ENCODE measurements around the gene GPM6B.

Gene GPM6B

DNA sequence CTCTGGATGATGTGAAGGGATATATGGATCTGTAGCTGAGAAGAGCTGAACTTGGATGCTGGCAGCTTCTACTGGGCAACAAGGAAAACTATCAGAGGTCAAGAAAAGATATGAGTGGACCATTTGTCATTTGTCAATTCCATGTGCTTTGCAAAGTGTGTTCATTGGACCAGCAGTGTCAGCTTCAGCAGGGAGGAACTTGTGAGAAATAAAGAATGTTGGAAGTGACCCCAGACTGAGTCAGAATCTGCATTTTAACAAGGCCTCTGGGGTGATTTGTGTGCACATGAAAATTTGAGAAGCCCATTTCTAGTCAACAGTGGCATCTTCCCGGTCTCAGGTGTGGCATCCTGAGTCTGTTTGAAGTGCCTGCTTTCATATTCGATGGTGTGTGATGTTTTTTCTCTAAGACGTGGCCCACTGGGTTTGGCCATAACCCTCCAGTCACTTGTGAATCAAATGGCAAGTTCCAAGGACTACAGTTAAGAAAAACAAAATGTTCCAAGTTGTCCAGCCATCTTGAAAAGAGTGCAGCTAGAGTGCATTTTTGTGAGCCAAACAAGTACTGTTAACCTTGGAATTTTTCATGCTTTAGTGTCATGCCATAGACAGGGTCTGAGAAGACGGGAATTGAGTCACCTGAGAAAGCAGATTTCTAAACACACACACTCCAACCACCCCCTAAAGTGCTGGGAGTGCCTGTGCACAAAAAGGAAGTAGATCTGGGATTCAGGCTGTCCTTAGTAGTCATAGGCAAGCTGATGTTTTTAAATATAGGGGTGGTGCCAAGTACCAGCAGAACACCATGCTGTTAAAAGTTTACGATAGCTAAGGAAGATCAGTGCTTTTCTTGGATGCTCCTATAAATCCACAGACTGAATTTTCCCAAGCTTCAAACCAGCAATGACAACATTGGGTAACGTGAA is 26.4 kb downstream of the GPM6B start:
- Histone ChIP-seq H3K36me3 (ENCODE audit: control insufficient read depth, insufficient read depth, low read length) (no peaks in the 10 kb centered on the region), H3K9ac (ENCODE audit: low read depth, low read length) (no peak overlapping the region), H3K4me1 (ENCODE audit: control insufficient read depth, insufficient read depth, low read length) (peaks cover 12% of the 10 kb centered on the region), H3K4me3 (ENCODE audit: low read depth, low read length) (no peak overlapping the region), H3K27me3 (ENCODE audit: control insufficient read depth, insufficient read depth, low read length) (no peaks in the 10 kb centered on the region), H3K9me3 (ENCODE audit: control insufficient read depth, insufficient read depth, low read length) (no peaks in the 10 kb centered on the region)

DNA sequence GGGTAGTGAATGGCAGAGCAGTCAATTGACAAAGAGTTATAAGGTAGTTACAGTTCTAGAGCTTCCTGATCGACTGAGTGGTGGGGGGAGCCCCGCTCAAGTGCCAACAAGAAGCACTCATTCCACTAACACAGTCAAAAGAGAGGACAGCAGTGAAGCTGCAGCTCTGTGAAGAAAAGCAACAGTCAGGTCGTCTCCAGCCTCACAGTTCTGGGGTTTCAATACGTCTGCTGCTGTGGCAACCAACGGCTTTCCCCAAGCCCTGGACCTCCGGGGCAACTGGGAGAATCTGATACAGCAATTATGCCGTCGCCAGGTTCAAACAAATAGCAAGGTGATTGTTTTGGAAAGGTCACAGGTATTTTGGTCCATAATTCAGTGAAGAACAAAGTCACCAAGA is 30.8 kb downstream of the GPM6B start:
- no peaks in the 10 kb centered on the region for H3K27me3 ChIP-seq (ENCODE audit: control insufficient read depth, insufficient read depth, low read length)
- no peak overlapping the region for H3K4me3 ChIP-seq (ENCODE audit: low read depth, low read length)
- no peaks in the 10 kb centered on the region for H3K9me3 ChIP-seq (ENCODE audit: control insufficient read depth, insufficient read depth, low read length)
- no peak overlapping the region for H3K9ac ChIP-seq (ENCODE audit: low read depth, low read length)
- no peaks in the 10 kb centered on the region for H3K4me1 ChIP-seq (ENCODE audit: control insufficient read depth, insufficient read depth, low read length)
- H3K36me3 ChIP-seq (ENCODE audit: control insufficient read depth, insufficient read depth, low read length) = peaks cover 10% of the 10 kb centered on the region

DNA sequence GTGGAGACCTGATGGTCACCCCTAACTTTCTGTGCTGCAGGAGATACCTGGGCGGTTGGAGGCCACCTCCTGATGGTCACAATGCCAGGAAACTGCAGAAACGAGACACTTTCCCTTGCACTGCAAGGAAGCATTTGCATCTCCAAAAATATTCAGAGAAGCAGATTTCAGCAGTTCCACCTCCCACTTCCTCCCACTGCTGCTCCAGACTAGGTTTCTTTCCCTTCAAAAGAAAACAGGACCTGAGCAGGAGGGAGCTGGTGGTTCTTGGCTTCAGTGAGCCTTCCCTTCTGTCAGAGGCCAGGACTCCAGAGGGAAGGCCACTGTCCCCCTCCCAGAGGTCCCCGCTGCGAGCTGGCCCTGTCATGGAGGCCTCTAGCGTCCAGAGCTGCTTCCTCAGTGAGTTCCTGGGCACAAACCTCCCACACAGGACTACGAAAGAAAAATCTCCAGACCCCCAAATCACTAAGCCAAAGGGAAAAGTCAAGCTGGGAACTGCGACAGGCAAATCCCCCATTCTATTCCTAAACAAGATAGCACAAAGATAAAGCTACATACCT is 35.9 kb downstream of the GPM6B start:
- Histone ChIP-seq H3K27me3 (ENCODE audit: control insufficient read depth, insufficient read depth, low read length) (no peaks in the 10 kb centered on the region), H3K4me3 (ENCODE audit: low read depth, low read length) (no peak overlapping the region), H3K9ac (ENCODE audit: low read depth, low read length) (no peak overlapping the region), H3K36me3 (ENCODE audit: control insufficient read depth, insufficient read depth, low read length) (peaks cover 24% of the 10 kb centered on the region), H3K9me3 (ENCODE audit: control insufficient read depth, insufficient read depth, low read length) (no peaks in the 10 kb centered on the region), H3K4me1 (ENCODE audit: control insufficient read depth, insufficient read depth, low read length) (no peaks in the 10 kb centered on the region)

DNA sequence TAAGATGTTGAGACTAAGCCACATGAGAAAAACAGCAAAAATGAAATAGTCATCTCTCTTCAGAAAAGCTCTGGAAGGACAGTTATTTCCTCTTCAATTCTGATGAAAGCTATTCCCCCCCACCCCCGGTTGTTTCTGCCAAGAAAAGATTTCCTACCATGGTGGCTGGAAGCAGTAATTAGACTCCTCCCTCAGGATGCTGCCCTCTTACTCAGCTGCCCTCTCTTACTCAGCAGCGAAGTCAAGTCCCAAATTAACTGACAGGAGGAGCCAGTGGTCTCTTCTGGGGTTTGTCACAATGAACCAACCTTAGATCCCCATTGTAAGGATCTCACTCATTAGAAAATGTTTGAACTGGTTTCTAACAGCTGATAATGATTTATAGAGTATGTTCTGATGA is 38.0 kb downstream of the GPM6B start:
- Histone ChIP-seq H3K9ac (ENCODE audit: low read depth, low read length) (no peak overlapping the region), H3K27me3 (ENCODE audit: control insufficient read depth, insufficient read depth, low read length) (no peaks in the 10 kb centered on the region), H3K9me3 (ENCODE audit: control insufficient read depth, insufficient read depth, low read length) (no peaks in the 10 kb centered on the region), H3K4me1 (ENCODE audit: control insufficient read depth, insufficient read depth, low read length) (no peaks in the 10 kb centered on the region), H3K36me3 (ENCODE audit: control insufficient read depth, insufficient read depth, low read length) (peaks cover 30% of the 10 kb centered on the region), H3K4me3 (ENCODE audit: low read depth, low read length) (no peak overlapping the region)

DNA sequence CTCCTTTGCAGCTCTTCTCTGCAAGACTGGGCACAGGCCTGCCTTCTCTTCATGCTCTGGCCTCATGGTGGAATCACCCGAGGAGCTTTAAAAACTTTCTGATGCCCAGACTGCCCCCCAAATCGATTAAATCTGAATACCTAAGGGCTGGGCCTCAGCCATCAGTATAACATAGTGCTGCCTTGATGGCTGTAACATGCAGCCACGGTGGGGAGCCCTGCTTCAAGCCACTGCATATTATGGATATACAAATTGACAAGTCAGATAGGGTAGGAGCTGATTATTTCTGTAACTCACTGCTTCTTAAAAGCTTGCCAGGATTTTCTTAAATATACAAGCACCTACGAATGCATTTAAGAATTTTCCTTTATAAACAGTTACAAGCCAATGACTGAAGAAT is 40.5 kb downstream of the GPM6B start:
- H3K4me1 ChIP-seq (ENCODE audit: control insufficient read depth, insufficient read depth, low read length) = no peaks in the 10 kb centered on the region
- H3K27me3 ChIP-seq (ENCODE audit: control insufficient read depth, insufficient read depth, low read length) = no peaks in the 10 kb centered on the region
- peaks cover 34% of the 10 kb centered on the region for H3K36me3 ChIP-seq (ENCODE audit: control insufficient read depth, insufficient read depth, low read length)

DNA sequence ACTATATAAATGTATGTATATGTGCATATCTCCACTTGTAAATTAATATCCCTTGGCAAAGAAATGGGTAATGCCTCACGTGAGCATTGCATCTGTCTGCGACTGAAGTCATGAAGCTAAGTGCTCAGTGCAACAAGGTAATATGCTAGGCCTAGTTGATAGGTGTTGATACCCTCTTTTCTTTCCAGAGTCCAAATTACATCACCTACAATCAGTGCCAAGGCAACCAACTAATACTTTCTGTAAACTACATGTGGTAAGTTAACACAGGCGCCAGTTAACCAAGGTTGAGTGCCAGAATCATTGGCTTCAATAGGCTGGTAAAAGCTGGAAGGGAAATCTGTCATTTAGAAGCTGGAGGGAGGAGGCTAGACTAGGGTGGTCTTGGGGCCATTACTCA is 41.1 kb downstream of the GPM6B start:
- Histone ChIP-seq H3K9me3 (ENCODE audit: control insufficient read depth, insufficient read depth, low read length) (no peaks in the 10 kb centered on the region), H3K27me3 (ENCODE audit: control insufficient read depth, insufficient read depth, low read length) (no peaks in the 10 kb centered on the region), H3K9ac (ENCODE audit: low read depth, low read length) (no peak overlapping the region), H3K36me3 (ENCODE audit: control insufficient read depth, insufficient read depth, low read length) (peaks cover 34% of the 10 kb centered on the region), H3K4me3 (ENCODE audit: low read depth, low read length) (no peak overlapping the region), H3K4me1 (ENCODE audit: control insufficient read depth, insufficient read depth, low read length) (no peaks in the 10 kb centered on the region)

More for the DNA sequence above, 40.5 kb downstream of the GPM6B start:
- Histone ChIP-seq H3K9me3 (ENCODE audit: control insufficient read depth, insufficient read depth, low read length) (no peaks in the 10 kb centered on the region), H3K4me3 (ENCODE audit: low read depth, low read length) (no peak overlapping the region), H3K9ac (ENCODE audit: low read depth, low read length) (no peak overlapping the region)

DNA sequence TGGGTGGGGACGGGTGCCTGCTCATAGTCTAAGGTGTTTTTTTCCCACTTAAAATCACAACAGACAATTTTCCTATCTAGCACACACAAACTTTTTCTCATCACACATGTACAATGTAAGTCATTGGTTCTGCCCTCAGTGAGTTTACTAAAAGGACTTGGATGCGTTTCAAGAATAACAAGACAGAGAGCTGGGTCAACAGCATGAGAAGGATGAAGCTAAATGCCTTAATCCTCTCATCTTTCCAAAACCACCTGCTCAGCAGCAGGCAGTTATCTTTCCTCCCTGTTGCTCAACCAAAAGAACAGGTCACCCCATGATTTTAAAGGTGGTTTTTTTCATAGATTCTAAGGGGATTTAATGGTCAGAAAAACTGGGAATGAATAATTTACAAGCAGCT is 42.2 kb downstream of the GPM6B start:
- no peak overlapping the region for H3K4me3 ChIP-seq (ENCODE audit: low read depth, low read length)
- no peaks in the 10 kb centered on the region for H3K9me3 ChIP-seq (ENCODE audit: control insufficient read depth, insufficient read depth, low read length)
- peaks cover 31% of the 10 kb centered on the region for H3K36me3 ChIP-seq (ENCODE audit: control insufficient read depth, insufficient read depth, low read length)
- no peaks in the 10 kb centered on the region for H3K4me1 ChIP-seq (ENCODE audit: control insufficient read depth, insufficient read depth, low read length)
- H3K27me3 ChIP-seq (ENCODE audit: control insufficient read depth, insufficient read depth, low read length) = no peaks in the 10 kb centered on the region
- H3K9ac ChIP-seq (ENCODE audit: low read depth, low read length) = no peak overlapping the region

DNA sequence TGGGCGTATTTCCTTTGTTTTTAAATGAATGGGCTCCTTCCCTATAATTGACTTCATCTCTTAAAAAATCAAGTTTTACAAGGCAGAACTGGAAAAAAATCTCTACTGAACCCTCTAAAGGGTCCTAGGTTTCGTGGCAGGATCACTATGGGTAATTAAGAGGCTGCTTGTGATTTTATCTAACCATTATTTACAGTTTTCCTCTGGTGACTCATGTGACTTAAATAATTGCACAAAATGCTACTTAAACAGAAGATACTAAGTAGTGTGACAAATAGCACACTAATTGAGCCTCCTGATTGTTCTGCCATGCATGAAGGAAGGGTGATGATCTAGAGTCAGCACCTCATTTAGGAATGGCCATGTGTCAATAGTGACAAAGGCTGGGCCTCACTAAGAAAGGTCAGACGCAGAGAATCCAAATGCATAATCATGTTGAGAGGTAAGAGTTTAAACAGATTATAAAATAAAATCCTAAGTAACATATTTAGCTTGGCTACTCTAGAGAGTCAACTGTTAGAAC is 46.8 kb downstream of the GPM6B start:
- no peaks in the 10 kb centered on the region for H3K4me1 ChIP-seq (ENCODE audit: control insufficient read depth, insufficient read depth, low read length)
- peaks cover 21% of the 10 kb centered on the region for H3K36me3 ChIP-seq (ENCODE audit: control insufficient read depth, insufficient read depth, low read length)
- no peaks in the 10 kb centered on the region for H3K9me3 ChIP-seq (ENCODE audit: control insufficient read depth, insufficient read depth, low read length)
- H3K27me3 ChIP-seq (ENCODE audit: control insufficient read depth, insufficient read depth, low read length) = no peaks in the 10 kb centered on the region
- no peak overlapping the region for H3K4me3 ChIP-seq (ENCODE audit: low read depth, low read length)
- H3K9ac ChIP-seq (ENCODE audit: low read depth, low read length) = no peak overlapping the region

DNA sequence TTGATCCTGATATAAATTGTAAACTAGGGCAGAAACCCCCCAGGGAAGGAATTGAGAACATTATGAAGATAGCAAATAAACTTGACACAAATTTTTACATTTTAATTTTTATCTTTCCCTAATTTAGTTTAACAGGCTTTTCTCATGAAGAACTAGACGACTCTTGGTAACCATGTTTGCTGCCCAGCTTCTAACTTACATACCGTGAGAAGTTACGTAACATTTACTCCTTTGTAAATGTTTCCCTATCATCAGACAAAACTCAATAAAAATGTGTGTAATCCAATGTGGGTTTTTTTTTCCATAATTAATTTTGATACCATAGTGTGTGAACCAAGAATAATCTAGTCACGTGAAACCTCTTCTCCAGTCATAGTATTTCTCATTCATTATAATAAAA is 48.0 kb downstream of the GPM6B start:
- Histone ChIP-seq H3K9ac (ENCODE audit: low read depth, low read length) (no peak overlapping the region), H3K4me3 (ENCODE audit: low read depth, low read length) (no peak overlapping the region), H3K4me1 (ENCODE audit: control insufficient read depth, insufficient read depth, low read length) (peaks cover 7% of the 10 kb centered on the region), H3K36me3 (ENCODE audit: control insufficient read depth, insufficient read depth, low read length) (peaks cover 12% of the 10 kb centered on the region), H3K9me3 (ENCODE audit: control insufficient read depth, insufficient read depth, low read length) (no peaks in the 10 kb centered on the region), H3K27me3 (ENCODE audit: control insufficient read depth, insufficient read depth, low read length) (no peaks in the 10 kb centered on the region)

DNA sequence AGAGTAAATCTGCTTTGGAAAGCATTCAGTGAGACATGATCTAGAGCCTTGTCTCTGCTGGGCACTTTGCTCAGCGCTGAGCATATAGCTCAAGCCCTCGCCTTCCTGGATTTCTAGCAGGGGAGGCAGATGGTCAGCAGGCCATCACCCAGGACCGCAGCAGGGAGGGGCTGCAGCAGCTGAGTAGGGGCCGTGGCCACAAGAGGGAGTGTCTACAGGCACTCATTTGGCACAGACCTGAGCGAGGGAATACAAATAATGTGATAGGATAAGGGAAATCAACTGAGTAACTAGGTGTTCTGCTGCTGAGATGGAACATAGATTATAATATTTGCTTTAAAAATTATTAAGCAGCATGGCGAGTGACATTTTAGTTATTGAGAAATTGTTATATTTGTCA is 52.1 kb downstream of the GPM6B start:
- Histone ChIP-seq H3K4me1 (ENCODE audit: control insufficient read depth, insufficient read depth, low read length) (peaks cover 24% of the 10 kb centered on the region), H3K9me3 (ENCODE audit: control insufficient read depth, insufficient read depth, low read length) (no peaks in the 10 kb centered on the region), H3K36me3 (ENCODE audit: control insufficient read depth, insufficient read depth, low read length) (peaks cover 7% of the 10 kb centered on the region), H3K4me3 (ENCODE audit: low read depth, low read length) (no peak overlapping the region), H3K27me3 (ENCODE audit: control insufficient read depth, insufficient read depth, low read length) (no peaks in the 10 kb centered on the region), H3K9ac (ENCODE audit: low read depth, low read length) (no peak overlapping the region)

DNA sequence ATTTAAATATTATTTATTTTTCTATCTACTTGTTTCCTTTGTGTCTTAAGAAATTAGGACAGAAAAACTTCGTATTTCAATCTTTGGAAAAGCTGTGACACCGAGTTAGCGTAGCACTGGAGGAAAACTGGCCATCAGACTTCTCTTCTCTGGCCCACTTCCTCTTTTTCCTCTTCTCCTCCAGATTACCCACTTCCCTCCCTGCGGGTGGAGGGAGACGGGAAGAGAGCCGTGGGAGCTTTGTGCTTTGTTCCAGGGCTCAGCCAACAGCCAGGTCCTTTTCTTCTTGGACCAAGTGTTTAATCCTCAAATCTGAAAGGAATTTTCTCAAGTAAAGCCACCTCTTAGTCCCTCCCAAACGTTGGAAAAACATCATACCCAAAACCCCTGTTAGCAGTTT is 52.6 kb downstream of the GPM6B start:
- peaks cover 7% of the 10 kb centered on the region for H3K36me3 ChIP-seq (ENCODE audit: control insufficient read depth, insufficient read depth, low read length)
- H3K4me1 ChIP-seq (ENCODE audit: control insufficient read depth, insufficient read depth, low read length) = peaks cover 24% of the 10 kb centered on the region
- H3K27me3 ChIP-seq (ENCODE audit: control insufficient read depth, insufficient read depth, low read length) = no peaks in the 10 kb centered on the region
- H3K4me3 ChIP-seq (ENCODE audit: low read depth, low read length) = no peak overlapping the region
- no peak overlapping the region for H3K9ac ChIP-seq (ENCODE audit: low read depth, low read length)
- no peaks in the 10 kb centered on the region for H3K9me3 ChIP-seq (ENCODE audit: control insufficient read depth, insufficient read depth, low read length)

DNA sequence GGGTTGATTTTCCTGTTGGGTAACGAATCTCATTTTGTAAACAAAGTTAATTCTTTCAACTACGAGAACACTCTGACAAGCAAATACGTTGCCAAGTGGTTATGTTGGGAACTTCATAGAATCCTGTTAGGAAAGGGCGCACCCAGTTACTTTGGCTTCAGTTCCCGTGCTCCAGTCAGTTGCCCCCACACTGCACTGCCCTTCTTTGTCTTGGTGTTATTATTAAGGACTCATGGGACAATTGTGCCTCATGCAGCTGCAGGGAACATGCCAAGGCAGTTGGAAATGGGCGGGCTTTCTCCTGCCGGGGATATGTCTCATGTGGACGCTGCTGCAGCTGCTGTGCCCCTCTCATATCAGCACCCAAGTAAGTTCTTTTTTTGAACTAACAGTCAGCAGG is 53.4 kb downstream of the GPM6B start:
- no peaks in the 10 kb centered on the region for H3K9me3 ChIP-seq (ENCODE audit: control insufficient read depth, insufficient read depth, low read length)
- peaks cover 24% of the 10 kb centered on the region for H3K4me1 ChIP-seq (ENCODE audit: control insufficient read depth, insufficient read depth, low read length)
- no peaks in the 10 kb centered on the region for H3K27me3 ChIP-seq (ENCODE audit: control insufficient read depth, insufficient read depth, low read length)
- H3K36me3 ChIP-seq (ENCODE audit: control insufficient read depth, insufficient read depth, low read length) = peaks cover 7% of the 10 kb centered on the region
- no peak overlapping the region for H3K4me3 ChIP-seq (ENCODE audit: low read depth, low read length)
- H3K9ac ChIP-seq (ENCODE audit: low read depth, low read length) = no peak overlapping the region

All from iPS-15b (cell line).